ENCODE measurements around the gene SLC4A1AP. TPM values are rescaled to one million over a fixed set of nuclear protein-coding genes. Genes with fewer than 3 reads are reported as not detected.

SLC4A1AP gene
- total RNA-seq, 1 donor, result 27.9 TPM

- no peak for DNase-seq (ENCODE audit: insufficient read length, low spot score, missing footprints)
- Histone ChIP-seq H3K9me3 (ENCODE audit: low read depth, low read length) (no peaks in the 10 kb centered on the region), H3K4me2 (ENCODE audit: insufficient read depth, low read length) (no peak overlapping the region), H3K27me3 (ENCODE audit: insufficient read depth, low read length) (no peaks in the 10 kb centered on the region), H3K79me2 (ENCODE audit: insufficient read depth, low read length) (no peaks in the 10 kb centered on the region), H3K4me1 (ENCODE audit: insufficient read depth, low read length) (peaks cover 23% of the 10 kb centered on the region), H2AFZ (ENCODE audit: low read length) (no peak overlapping the region), H3K27ac (ENCODE audit: low read depth, low read length) (no peak overlapping the region), H3K36me3 (ENCODE audit: insufficient read depth, low read length) (no peaks in the 10 kb centered on the region), H3K4me3 (ENCODE audit: insufficient read depth, low read length) (no peak overlapping the region), H4K20me1 (ENCODE audit: insufficient read depth, low read length) (no peaks in the 10 kb centered on the region)
- no peak for TF ChIP-seq CTCF (IDR thresholded peaks at IDR 0.05; ENCODE audit: extremely low read depth, low read depth, low read length)
Measured at GRCh38 chr2:27709960-27710575, 46.4 kb downstream of the SLC4A1AP start.

- no peak for DNase-seq (ENCODE audit: insufficient read length, low spot score, missing footprints)
- H3K4me2 ChIP-seq (ENCODE audit: insufficient read depth, low read length), result no peak overlapping the region
- H2AFZ ChIP-seq (ENCODE audit: low read length), result no peak overlapping the region
- TF ChIP-seq CTCF (IDR thresholded peaks at IDR 0.05; ENCODE audit: extremely low read depth, low read depth, low read length), result no peak
- no peaks in the 10 kb centered on the region for H3K79me2 ChIP-seq (ENCODE audit: insufficient read depth, low read length)
- H3K36me3 ChIP-seq (ENCODE audit: insufficient read depth, low read length), result no peaks in the 10 kb centered on the region
- H3K27me3 ChIP-seq (ENCODE audit: insufficient read depth, low read length), result no peaks in the 10 kb centered on the region
- no peak overlapping the region for H3K27ac ChIP-seq (ENCODE audit: low read depth, low read length)
- no peaks in the 10 kb centered on the region for H3K9me3 ChIP-seq (ENCODE audit: low read depth, low read length)
- no peak overlapping the region for H3K4me3 ChIP-seq (ENCODE audit: insufficient read depth, low read length)
- H4K20me1 ChIP-seq (ENCODE audit: insufficient read depth, low read length), result no peaks in the 10 kb centered on the region
- H3K4me1 ChIP-seq (ENCODE audit: insufficient read depth, low read length), result peaks cover 18% of the 10 kb centered on the region
Measured at GRCh38 chr2:27710640-27711430, 47.1 kb downstream of the SLC4A1AP start.

GRCh38 chr2:27711804-27712203 lies 48.1 kb downstream of the SLC4A1AP start:
- Histone ChIP-seq H4K20me1 (ENCODE audit: insufficient read depth, low read length) (no peaks in the 10 kb centered on the region), H2AFZ (ENCODE audit: low read length) (no peak overlapping the region), H3K9me3 (ENCODE audit: low read depth, low read length) (no peaks in the 10 kb centered on the region), H3K36me3 (ENCODE audit: insufficient read depth, low read length) (no peaks in the 10 kb centered on the region), H3K27me3 (ENCODE audit: insufficient read depth, low read length) (no peaks in the 10 kb centered on the region), H3K4me1 (ENCODE audit: insufficient read depth, low read length) (peaks cover 9% of the 10 kb centered on the region), H3K4me3 (ENCODE audit: insufficient read depth, low read length) (no peak overlapping the region), H3K4me2 (ENCODE audit: insufficient read depth, low read length) (no peak overlapping the region), H3K27ac (ENCODE audit: low read depth, low read length) (no peak overlapping the region), H3K79me2 (ENCODE audit: insufficient read depth, low read length) (no peaks in the 10 kb centered on the region)
- no peak for TF ChIP-seq CTCF (IDR thresholded peaks at IDR 0.05; ENCODE audit: extremely low read depth, low read depth, low read length)
- no peak for DNase-seq (ENCODE audit: insufficient read length, low spot score, missing footprints)

- Histone ChIP-seq H4K20me1 (ENCODE audit: insufficient read depth, low read length) (no peaks in the 10 kb centered on the region), H3K27ac (ENCODE audit: low read depth, low read length) (no peak overlapping the region), H3K4me1 (ENCODE audit: insufficient read depth, low read length) (peaks cover 6% of the 10 kb centered on the region), H3K79me2 (ENCODE audit: insufficient read depth, low read length) (no peaks in the 10 kb centered on the region), H3K36me3 (ENCODE audit: insufficient read depth, low read length) (no peaks in the 10 kb centered on the region), H3K4me3 (ENCODE audit: insufficient read depth, low read length) (no peak overlapping the region), H3K9me3 (ENCODE audit: low read depth, low read length) (no peaks in the 10 kb centered on the region), H3K4me2 (ENCODE audit: insufficient read depth, low read length) (no peak overlapping the region), H2AFZ (ENCODE audit: low read length) (no peak overlapping the region), H3K27me3 (ENCODE audit: insufficient read depth, low read length) (no peaks in the 10 kb centered on the region)
- no peak for TF ChIP-seq CTCF (IDR thresholded peaks at IDR 0.05; ENCODE audit: extremely low read depth, low read depth, low read length)
- DNase-seq (ENCODE audit: insufficient read length, low spot score, missing footprints), result no peak
Measured at GRCh38 chr2:27712522-27712921, 48.8 kb downstream of the SLC4A1AP start.
